Measurements from ENCODE around the gene TPCN2. TPM values are rescaled to one million over a fixed set of nuclear protein-coding genes. Genes with fewer than 3 reads are reported as not detected.

Gene TPCN2
- total and polyA plus RNA-seq, 9 of the 15 experiments (the other 6 are each of a cell fraction or from before 2014, with no cell fraction given), result 0.66 to 10.2 (median 4.6) TPM

GRCh38 chr11:69145050-69145380, 96.3 kb downstream of the TPCN2 start (continued):
- TF ChIP-seq REST (IDR thresholded peaks at IDR 0.05; ENCODE audit: borderline replicate concordance) (no peak), REST (CRISPR knock-in tag; IDR thresholded peaks at IDR 0.05; ENCODE audit: low read depth) (no peak), ATF3 (IDR thresholded peaks at IDR 0.05) (no peak), ATF3 (CRISPR knock-in tag; conservative IDR thresholded peaks at IDR 0.05) (no peak), MAFK (IDR thresholded peaks at IDR 0.05; ENCODE audit: low read length) (no peak), ZNF12 (CRISPR knock-in tag; IDR thresholded peaks at IDR 0.05) (no peak)

Measured in K562 (cell line).